Epithelial cell of prostate (primary cell): ENCODE results near the gene HOXB2.
"Not testable (repeated sequence)": the region's sequence is repeated elsewhere in the genome, so short reads cannot be mapped to it uniquely, and the experiment has no call there.

Source experiments
- DNase-seq: peaks from one replicate; pipeline ENCODE4 v3.0.0-alpha.2; 2011; ENCODE audit warnings: low read depth, low spot score
- H3K27ac ChIP-seq: fragments of 450-650 bp; 2 replicates; pipeline ENCODE4 v1.5.1; 2017; ENCODE audit warnings: mild to moderate bottlenecking

Gene HOXB2

DNA sequence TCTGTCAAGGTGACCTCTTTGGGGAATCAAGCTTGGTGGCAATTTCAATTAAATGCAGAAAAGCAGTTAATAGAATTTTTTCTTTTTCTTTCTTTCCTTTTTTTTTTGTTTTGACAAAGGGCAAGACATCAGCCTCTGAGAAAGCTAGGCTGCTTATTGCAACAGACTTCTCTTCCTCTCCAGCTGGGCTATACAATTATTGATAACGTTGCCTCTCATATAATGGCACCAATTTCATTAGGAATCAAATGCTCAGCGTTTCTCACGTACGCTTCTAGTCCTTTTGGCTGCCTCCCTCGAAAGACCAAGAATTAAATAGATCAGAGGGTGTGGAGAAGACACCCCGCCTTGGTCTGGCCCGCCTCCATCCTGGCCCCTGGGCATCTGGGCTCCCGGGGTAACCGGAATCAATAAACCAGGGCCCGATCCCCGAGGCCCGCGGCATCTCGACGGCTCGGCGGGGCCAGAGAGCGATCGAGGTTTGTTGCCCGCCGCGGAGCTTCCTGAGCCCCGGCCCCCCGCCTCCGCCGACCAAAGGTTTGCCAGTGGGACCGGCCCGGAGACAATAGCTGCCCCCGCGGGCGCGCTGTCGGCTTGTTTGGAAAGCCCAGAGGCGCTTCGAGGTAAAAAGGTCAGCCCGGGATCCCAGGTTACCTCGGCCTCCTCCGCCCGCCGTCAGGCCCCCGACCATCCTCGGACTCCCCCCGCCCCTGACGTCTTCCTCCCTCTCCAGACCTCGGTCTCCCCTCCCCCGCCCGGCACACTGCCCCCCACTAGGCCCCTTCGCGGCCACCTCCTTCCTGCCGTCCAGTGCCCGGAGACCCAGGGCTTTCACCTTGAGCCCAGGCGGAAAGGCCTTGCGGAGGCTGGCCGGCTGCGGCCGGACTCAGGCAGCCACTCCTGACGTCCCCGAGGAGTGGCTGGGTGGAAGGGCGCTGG lies 18.0 kb downstream of the HOXB2 start:
- H3K27ac ChIP-seq: no peak overlapping the region
- no peak for DNase-seq

DNA sequence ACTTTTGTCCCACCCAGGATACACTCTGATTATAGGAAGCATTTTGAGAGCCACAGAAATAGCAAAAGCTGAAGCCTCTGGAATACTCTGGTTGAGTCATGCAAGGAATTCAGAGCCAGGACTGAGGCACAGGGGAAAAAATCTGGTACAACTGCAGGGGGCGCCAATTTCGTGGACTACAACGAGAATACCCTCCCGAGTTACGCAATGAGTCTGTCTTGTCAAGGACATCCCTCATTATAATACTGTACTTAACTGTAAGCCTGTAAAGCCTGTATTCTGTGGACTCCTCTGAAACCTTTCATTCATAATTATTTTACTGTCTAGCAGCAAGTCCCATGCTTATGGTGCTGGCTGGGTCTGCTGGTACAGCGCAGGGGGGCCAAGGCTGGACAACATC lies 21.9 kb downstream of the HOXB2 start:
- no peak for DNase-seq
- H3K27ac ChIP-seq: no peak overlapping the region

DNA sequence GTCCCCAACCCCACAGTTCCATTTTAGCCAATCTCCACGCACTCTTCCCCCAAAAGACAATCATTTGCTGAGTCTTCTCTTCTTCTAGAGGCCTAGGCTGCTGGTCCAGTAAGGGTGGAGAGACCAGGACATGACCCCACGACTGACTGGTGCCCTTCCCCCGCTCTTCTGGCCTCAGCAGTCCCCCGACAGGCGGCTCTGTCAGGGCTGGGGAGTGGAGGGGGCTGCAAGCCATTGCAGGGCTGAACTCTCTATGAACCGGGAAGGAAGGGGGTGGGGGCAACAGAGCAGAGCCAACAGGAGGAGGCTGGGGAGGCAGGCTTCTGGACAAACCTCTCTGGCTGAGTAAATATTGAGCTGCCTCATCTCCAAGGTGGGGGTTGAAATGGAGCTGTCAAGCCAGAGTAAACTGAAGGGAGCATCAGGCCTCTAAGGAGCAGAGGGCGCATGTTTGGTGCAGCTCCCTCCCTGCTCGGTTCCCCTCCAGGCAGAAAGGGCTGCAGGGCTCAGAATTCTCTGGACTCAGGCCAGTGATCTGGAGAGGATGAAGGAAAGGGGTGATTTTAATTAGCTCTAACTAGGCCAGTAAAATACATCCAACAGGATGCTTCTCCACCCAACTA lies 22.8 kb downstream of the HOXB2 start:
- no peak overlapping the region for H3K27ac ChIP-seq
- DNase-seq: no peak

DNA sequence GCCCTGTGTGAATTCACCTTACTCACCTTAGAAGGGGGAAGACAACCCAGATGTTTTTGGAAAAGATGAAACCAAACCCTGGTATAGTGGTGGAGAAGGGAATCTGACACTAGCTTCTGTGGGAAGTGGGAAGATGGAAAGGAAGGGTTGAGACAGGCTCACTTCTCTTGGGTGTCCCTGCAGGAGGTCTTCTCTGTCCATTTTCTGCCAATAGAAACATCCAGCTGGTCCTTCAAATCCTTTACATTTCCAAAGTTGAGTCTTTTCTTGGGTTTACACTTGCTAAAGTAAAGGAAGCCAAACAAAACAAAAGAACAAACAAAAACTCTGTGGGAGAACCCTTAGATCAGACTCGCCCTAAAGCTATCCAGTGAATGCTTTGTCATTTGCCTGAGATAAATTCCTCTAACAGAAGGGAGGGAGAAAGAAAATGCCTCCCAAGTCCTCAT lies 24.3 kb downstream of the HOXB2 start:
- no peak for DNase-seq
- H3K27ac ChIP-seq: no peak overlapping the region

DNA sequence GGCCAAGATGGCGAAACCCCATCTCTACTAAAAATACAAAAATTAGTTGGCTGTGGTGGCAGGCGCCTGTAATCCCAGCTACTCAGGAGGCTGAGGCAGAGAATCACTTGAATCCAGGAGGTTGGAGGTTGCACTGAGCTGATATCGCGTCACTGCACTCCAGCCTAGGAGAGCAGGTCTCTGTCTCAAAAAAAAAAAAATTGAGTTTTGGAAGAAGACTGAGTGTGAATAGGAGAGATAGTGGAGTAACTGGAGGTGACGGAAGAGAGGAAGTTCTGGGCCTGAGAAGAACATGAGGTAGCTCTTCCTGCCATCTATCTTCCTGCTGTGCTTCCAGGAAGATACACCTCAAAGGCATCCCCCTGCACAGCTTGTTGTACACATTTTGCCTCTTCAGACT lies 25.5 kb downstream of the HOXB2 start:
- no peak overlapping the region for H3K27ac ChIP-seq
- DNase-seq: no peak

DNA sequence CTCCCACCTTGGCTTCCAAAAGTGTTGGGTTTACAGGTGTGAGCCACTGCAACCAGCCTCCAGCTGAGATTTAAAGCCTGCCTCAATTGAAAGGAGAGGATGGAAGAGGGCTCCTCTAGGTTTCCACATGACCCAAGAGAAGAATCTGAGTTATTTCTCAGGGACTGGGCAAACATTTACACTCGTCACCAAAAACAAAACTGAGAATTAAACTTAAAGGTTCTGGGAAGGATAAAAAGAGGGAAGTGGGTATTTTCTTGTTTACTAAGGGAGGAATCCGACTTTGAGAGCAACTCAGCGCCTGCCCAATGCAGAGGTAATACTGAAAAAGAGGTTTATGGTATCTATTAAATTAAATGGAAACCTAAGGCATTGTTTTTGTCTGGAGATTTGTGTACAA lies 27.4 kb downstream of the HOXB2 start:
- H3K27ac ChIP-seq: no peak overlapping the region
- no peak for DNase-seq

DNA sequence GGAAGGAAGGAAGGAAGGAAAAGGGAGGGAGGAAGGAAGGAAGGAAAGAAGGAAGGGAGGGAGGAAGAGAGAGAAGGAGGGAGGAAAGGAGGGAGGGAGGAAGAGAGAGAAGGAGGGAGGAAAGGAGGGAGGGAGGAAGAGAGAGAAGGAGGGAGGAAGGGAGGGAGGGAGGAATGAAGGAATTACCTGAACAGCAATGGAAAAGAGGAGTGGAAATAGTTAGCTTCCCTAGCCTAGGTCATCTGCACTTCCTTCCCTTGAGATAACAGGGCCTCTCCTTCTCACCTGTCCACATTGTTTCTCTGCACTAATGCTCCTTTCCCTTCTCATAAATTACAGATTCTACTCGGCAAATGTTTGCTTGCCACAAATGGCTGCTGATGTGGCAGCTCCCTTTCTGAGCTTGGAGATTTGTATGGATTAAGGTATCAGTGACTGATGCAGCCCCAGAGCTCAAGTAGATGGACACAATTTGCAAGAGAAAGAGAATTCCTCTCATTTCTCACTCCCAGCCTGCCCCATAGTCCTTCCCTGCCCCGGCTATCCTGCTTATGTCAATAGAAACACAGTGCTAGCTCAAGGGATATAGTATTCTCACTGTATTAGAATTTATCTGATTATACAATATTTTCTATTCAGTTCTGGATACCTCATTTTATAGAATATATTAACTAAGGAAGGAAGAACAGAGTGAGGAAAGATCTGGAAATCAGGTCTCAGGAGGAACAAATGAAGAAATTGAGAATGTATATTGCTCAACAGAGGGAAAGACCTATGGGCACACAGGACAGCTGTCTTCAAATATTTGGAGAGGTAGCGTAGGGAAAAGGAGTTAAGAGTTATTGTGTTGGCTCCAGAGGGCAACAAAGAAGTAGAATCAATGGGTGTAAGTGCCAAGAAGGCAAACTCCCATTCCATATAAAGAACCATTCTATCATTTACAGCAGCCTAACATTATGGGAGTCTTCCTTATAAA lies 28.7 kb downstream of the HOXB2 start:
- H3K27ac ChIP-seq: no peak overlapping the region
- no peak for DNase-seq

DNA sequence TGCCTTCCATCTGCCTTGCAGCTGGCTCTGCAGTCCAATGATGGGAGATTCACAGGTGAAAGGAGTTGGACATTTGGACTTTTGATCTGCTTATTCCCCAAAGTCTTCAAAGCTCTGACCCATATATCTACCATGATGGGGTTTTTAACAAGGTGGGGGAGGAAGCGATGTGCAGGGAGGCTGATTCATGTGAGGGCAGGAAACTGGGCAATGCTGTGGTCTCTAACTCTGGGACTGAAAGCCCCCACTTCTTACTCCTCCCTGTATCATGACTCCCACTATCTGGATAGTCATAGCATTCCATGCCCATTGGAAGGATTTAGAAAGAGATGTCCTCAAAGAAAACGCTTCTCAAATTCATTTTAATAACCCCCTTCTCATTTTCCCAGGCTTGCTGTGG lies 30.4 kb downstream of the HOXB2 start:
- no peak overlapping the region for H3K27ac ChIP-seq
- DNase-seq: no peak

DNA sequence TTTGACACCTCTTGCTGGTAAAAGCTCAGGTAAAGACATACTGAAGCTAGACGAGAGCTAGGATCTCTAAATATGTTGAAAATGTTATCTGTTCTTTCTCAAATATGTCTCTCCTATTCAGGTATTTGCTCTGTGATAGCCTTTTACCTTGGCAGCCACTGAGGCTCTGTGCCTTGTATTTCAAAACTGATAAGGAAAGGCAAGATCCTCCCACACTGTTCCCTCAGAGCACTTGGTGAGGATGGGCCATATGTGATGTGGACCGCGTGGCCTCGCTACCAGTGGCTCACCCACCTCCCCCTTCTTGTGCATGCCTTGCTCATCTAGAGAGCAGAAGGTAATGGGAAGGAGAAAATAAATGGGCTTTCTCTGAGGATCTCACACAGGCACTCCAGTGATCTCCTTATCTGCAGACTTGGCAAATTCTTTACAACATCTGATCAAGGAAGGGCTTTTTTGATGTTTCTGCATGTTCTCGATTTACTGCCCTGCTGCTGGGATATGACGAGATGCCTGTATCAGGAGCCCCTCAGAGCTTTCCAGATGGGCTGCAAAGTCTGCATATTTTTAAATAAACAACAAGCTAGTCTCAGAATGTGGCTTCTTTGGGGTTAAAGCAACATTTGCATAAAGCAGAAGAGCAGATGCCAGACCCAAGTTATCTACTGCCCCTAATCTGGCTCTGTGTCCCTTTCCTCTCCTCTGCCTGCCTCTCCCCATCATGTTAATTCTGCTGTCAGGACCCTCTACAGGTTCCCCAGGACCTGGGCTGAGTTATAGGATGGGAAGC lies 31.0 kb downstream of the HOXB2 start:
- no peak overlapping the region for H3K27ac ChIP-seq

DNA sequence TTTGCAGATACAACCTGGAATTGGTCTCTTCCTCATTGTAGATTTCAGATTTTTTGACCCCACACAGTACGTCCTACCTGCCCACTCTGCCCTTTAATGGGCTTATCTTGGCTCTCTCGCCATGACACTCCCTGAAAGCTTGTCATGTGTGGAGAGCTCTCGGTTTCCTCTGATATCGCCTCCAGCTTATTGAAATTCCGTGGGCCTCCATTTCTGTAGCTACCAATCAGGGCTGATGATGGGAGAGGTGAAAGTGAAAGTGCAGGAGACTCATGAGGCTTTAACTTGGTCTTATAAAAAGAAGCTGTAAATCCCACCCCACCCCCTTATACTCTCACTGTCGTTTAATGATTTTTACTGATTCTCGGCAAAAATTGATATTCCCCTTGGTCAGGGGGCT lies 31.8 kb downstream of the HOXB2 start:
- no peak overlapping the region for H3K27ac ChIP-seq

More for the DNA sequence above, 31.0 kb downstream of the HOXB2 start:
- DNase-seq: no peak

DNA sequence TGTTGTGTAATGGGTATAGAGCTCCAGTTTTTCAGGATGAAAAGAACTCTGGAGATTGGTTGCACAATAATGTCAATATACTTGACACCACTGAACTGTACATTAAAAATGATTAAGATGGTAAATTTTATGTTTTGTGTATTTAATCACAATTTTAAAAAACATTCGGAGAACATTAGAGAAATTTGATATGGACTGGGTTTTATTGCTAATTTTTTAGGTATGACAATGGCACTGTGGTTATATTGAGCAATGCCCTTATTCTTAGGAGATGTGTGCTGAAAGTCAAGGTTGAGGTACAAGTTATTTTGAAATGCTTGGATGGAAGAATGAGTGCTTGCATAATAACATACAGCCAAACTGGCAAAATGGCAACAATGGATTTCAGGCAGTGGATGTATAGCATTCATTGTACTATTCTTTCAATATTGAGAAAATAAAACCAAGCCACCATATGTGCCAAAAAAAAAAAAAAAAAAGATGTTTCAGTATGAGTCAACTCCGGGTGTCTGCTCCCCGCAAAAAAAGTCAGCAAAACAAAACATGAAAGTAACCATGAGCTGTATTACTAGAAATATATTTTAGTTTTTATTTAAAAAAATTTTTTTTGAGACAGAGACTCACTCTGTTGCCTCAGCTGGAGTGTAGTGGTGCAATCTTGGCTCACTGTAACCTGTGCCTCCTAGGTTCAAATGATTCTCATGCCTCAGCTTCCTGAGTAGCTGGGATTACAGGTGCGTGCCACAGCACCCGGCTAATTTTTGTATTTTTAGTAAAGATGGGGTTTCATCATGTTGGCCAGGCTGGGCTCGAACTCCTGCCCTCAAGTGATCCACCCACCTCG lies 33.9 kb downstream of the HOXB2 start:
- no peak overlapping the region for H3K27ac ChIP-seq
- DNase-seq: no peak

More for the DNA sequence above, 31.8 kb downstream of the HOXB2 start:
- no peak for DNase-seq

DNA sequence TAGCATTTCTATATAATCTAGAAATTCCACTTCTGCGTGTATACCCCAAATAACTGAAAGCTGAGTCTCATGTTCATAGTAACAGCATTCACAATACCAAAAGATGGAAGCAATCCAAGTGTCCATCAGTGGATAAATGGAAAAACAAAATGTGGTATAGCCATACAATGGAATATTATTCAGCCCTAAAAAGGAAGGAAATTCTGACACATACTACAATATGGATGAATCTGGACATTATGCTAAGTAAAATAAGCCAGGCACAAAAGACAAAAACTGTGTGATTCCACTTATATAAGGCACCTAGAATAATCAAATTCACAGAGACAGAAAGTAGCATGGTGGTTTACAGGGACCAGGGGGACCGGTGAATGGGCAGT lies 34.5 kb downstream of the HOXB2 start:
- no peak overlapping the region for H3K27ac ChIP-seq
- no peak for DNase-seq

DNA sequence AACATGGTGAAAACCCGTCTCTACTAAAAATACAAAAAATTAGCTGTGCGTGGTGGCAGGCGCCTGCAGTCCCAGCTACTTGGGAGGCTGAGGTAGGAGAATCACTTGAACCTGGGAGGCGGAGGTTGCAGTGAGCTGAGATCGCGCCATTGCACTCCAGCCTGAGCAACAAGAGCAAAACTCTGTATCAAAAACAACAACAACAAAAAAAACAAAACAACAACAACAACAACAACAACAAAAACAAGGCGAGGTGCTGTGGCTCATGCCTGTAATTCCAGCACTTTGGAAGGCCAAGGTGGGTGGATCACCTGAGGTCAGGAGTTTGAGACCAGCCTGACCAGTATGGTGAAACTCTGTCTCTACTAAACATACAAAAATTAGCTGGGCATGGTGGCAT lies 35.2 kb downstream of the HOXB2 start:
- not testable (repeated sequence) for DNase-seq, H3K27ac ChIP-seq

DNA sequence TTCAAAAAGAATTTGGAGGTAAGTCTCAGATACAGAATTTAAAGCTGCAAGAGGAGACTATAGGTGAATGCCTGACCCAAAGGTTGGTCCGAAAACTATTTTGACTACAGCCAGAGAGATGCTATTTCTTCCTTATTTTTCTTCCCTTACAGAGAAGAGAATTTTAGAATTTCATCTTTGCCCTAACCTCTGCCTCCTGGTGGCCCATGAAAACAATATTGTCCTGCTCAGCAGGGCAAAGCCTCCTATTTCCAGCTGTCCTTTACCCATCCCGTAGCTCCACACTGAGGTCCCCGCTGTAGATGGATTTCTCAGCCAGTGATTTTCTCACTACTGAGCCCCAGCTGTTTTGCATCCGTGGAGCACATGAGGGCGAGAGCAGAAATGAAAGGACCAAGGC lies 38.7 kb downstream of the HOXB2 start:
- DNase-seq: no peak
- H3K27ac ChIP-seq: no peak overlapping the region

DNA sequence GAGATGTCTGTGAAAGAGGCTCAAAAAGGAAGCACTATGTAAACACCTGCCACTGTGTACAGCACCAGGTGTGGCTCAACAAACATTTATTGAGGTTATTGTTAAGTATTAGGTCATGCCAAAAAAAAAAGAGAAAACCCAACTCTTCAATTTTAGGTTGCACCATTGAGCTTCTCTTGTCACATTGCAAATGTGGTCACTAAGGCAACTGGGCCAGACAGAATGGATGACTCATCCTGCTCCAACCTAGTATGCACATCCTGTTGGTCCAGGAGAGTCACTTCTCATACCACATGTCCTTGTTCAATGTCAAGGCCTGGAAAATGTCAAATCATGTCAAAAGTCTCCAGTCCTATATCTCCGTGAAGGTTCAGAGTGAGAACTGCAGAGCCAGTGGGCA lies 39.1 kb downstream of the HOXB2 start:
- no peak overlapping the region for H3K27ac ChIP-seq
- peak; percentile 66 for DNase-seq

DNA sequence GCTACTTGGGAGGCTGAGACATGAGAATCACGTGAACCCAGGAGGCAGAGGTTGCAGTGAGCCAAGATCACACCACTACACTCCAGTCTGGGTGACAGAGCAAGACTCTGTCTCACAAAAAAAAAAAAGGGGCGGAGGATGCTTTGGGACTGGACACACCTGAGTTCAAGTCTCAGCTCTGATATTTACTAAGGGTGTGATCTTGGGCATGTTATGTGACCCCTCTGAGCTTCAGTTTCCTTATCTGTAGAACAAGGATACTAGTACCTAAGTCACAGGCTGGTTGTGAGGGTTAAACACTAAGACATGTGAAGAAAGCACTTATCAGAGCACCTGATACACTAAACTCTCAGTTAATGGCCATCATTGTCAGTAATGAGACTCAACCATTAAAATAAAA lies 40.0 kb downstream of the HOXB2 start:
- no peak overlapping the region for H3K27ac ChIP-seq
- DNase-seq: no peak

DNA sequence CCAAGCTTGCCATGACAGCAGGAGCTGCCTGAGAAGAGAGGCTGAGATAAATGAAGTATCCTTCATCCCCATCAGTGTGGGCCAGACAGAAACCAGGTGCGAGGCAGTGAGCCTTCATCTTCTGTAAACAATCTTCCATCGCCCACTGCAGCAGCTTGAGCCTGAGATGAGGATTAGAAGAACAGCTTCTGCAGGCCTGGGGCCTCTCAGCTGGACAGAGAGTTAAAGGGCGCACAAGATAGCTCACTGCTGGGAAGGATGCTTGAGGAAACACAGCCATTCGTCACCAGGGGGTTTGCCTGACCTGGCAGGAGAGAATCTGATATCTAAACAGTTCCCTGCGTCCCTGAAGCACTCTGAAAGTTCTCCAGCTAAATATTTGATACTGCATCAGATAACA lies 41.2 kb downstream of the HOXB2 start:
- no peak for DNase-seq
- no peak overlapping the region for H3K27ac ChIP-seq

DNA sequence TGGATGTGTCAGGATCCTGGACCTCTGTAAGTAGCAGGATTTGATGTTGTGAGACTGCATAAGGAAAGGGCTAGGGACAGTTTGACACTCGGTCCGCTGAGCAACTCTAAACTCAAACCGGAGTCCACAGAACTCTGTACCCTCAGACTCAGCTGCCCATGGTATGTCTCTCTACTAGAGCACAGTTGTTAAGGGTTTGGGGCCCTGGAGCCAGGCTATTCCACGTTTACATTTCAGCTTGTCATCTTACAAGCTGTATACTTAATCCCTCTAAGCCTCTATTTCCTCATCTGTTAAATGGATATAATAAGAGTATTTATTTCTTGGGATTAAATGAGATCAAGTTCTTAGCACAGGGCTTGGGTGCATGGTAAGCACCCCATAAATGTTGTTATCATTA lies 42.0 kb downstream of the HOXB2 start:
- no peak overlapping the region for H3K27ac ChIP-seq
- DNase-seq: no peak

DNA sequence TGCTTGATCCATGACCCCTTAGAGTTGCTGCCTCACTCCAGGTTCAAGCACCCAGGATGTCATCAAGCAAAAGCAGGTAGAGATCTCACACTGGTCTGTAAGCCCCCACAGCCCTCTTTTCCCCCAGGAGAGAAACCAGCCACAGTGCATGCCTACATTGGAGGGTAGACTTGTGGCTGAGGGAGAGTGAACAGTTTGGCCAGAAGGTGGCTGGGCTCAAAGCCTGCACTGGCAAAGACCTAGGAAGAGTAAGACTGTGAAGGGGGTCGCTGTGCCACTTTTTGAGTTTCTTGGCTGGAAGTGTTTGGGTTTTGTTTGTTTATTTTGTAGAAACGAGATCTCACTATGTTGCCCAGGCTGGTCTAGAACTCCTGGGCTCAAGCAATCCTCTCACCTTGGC lies 42.6 kb downstream of the HOXB2 start:
- no peak overlapping the region for H3K27ac ChIP-seq
- DNase-seq: no peak
